MCF 10A (cell line): ENCODE results near the gene XAGE1B. TPM values are rescaled to one million over a fixed set of nuclear protein-coding genes. Genes with fewer than 3 reads are reported as not detected.
"Not testable (repeated sequence)": the region's sequence is repeated elsewhere in the genome, so short reads cannot be mapped to it uniquely, and the experiment has no call there.

ENCODE experiments used
- BruUV-seq: library from RNA; stranded (reverse); fragments of 400-500 nt; replicated peaks from 2 replicates; lab custom pipeline; 2021; lab: Mats Ljungman, UMichigan
- CTCF ChIA-PET: fragments of 300-600 bp; sonication (Branson Sonifier 250); formaldehyde crosslinking; extraction: SDS; loops from one replicate; lab custom pipeline; 2021; ENCODE audit warnings: antibody characterized with exemption, inconsistent platforms; lab: Yijun Ruan, JAX
- POLR2A ChIA-PET: fragments of 300-600, 350-650 bp; sonication (Branson Sonifier 250); formaldehyde crosslinking; extraction: SDS; loops from one replicate; lab custom pipeline; 2020; ENCODE audit warnings: antibody characterized with exemption, inconsistent platforms; lab: Yijun Ruan, JAX
- DNase-seq: peaks from one replicate; pipeline ENCODE4 v3.0.0-alpha.2; 2018; ENCODE audit not compliant: unreplicated experiment
- H3K27ac Mint-ChIP-seq: one replicate; pipeline ENCODE4 v1.8.0; 2022; ENCODE audit warnings: mild to moderate bottlenecking, low read depth, mixed read lengths; ENCODE audit not compliant: unreplicated experiment
- H3K27me3 Mint-ChIP-seq: one replicate; pipeline ENCODE4 v1.8.0; 2022; ENCODE audit warnings: mixed read lengths; ENCODE audit not compliant: insufficient read depth, unreplicated experiment
- H3K36me3 Mint-ChIP-seq: one replicate; pipeline ENCODE4 v1.8.0; 2022; ENCODE audit warnings: mild to moderate bottlenecking, moderate library complexity, mixed read lengths; ENCODE audit not compliant: insufficient read depth, unreplicated experiment
- H3K4me1 Mint-ChIP-seq: one replicate; pipeline ENCODE4 v1.8.0; 2022; ENCODE audit warnings: mixed read lengths; ENCODE audit not compliant: insufficient read depth, unreplicated experiment
- H3K4me3 Mint-ChIP-seq: one replicate; pipeline ENCODE4 v1.8.0; 2022; ENCODE audit warnings: mild to moderate bottlenecking, moderate library complexity, mixed read lengths; ENCODE audit not compliant: unreplicated experiment
- H3K9me3 Mint-ChIP-seq: one replicate; pipeline ENCODE4 v1.8.0; 2022; ENCODE audit warnings: mixed read lengths; ENCODE audit not compliant: unreplicated experiment
- intact Hi-C: fragments of 100-400 bp; cut with micrococcal nuclease; formaldehyde crosslinking; loops from 2 replicates; pipeline ENCODE4 v1.14.1; 2022
- total RNA-seq: library from RNA; stranded (reverse); gene quantifications from 2 replicates; pipeline ENCODE4 v1.2.3, GENCODE V29; 2022
- TF ChIP-seq, protein P1 (sequence below): fragments of 200-600 bp; IDR thresholded peaks from one replicate; pipeline ENCODE4 v1.8.0; 2022; ENCODE audit warnings: antibody characterized with exemption, mild to moderate bottlenecking; ENCODE audit not compliant: unreplicated experiment

XAGE1B gene
- total RNA-seq, 1 experiment from 2014 or later = not detected

DNA sequence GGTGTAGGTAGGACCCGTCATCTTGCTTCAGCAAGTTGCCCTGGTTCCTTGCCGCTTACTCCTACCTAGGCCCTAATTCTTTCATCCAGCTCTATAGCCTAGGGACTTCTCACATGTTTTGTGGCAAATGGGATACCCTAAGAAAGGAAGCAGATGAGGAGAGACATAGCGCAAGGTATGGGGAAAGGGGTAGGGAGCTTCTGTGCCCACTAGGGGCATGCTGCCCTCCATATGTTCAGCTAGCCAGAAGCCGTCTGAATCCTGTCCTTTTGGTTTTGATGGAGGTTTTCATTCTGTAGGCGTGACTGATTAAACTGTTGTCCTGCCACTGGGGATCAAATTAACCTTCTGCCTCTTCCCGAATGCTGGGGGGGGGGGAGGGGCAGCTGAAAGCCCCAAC is 5.7 kb downstream of the XAGE1B start:
- H3K9me3 Mint-ChIP-seq, POLR2A ChIA-PET, CTCF ChIA-PET, H3K36me3 Mint-ChIP-seq, DNase-seq, H3K4me3 Mint-ChIP-seq, H3K27ac Mint-ChIP-seq, H3K4me1 Mint-ChIP-seq, BruUV-seq, intact Hi-C loops: not testable (repeated sequence)
- peaks cover 21% of the 10 kb centered on the region for H3K27me3 Mint-ChIP-seq

DNA sequence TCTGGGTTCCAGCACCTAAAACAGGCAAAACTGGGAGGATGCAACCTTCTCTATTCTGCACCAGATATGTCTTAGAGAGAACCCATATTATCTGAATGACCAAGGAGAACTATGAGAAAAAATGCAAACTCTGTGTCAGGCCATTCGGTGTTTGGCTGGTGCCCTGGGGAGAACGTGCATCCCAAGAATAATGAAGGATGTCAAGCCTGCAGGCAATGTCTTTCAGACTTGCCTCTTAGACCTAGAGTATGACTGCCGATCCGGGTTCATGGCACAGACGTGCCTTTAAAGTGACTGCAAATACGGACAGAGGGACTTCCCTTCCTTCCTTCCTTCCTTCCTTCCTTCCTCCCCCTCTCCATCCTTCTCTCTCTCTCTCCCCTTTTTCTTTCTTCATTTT is 6.9 kb downstream of the XAGE1B start:
- Mint-ChIP-seq H3K27ac (no peak overlapping the region), H3K4me3 (no peak overlapping the region), H3K4me1 (no peaks in the 10 kb centered on the region), H3K36me3 (no peaks in the 10 kb centered on the region), H3K27me3 (peaks cover 31% of the 10 kb centered on the region), H3K9me3 (peaks cover 7% of the 10 kb centered on the region)
- intact Hi-C loops = no loop called here
- no peak for DNase-seq
- BruUV-seq = no TSS peak
- TF ChIP-seq, protein P1, sequence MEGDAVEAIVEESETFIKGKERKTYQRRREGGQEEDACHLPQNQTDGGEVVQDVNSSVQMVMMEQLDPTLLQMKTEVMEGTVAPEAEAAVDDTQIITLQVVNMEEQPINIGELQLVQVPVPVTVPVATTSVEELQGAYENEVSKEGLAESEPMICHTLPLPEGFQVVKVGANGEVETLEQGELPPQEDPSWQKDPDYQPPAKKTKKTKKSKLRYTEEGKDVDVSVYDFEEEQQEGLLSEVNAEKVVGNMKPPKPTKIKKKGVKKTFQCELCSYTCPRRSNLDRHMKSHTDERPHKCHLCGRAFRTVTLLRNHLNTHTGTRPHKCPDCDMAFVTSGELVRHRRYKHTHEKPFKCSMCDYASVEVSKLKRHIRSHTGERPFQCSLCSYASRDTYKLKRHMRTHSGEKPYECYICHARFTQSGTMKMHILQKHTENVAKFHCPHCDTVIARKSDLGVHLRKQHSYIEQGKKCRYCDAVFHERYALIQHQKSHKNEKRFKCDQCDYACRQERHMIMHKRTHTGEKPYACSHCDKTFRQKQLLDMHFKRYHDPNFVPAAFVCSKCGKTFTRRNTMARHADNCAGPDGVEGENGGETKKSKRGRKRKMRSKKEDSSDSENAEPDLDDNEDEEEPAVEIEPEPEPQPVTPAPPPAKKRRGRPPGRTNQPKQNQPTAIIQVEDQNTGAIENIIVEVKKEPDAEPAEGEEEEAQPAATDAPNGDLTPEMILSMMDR = no peak
- ChIA-PET POLR2A (no interaction called here), CTCF (no interaction called here)

DNA sequence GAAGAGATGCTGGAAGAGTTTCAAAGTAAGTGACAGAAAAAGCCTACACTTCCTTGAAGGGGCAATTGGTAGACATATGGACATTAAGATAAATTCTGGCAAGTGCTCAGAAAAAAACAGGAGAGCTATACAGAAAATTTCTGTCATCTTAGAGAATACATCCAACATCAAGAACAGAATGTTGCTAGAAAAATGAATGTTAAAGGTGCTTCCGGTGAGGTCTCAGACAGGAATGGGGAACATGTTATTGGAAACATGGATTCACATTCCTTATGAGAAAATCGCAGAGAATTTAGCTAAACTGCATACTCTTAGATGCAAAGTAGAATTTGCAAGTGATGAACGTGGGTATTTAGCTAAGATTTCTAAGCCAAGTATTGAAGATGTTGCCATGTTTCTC is 9.5 kb downstream of the XAGE1B start:
- TF ChIP-seq, protein P1 = no peak
- no TSS peak for BruUV-seq
- Mint-ChIP-seq H3K27ac (no peak overlapping the region), H3K4me3 (no peak overlapping the region), H3K27me3 (peaks cover 55% of the 10 kb centered on the region), H3K36me3 (no peaks in the 10 kb centered on the region), H3K4me1 (no peaks in the 10 kb centered on the region), H3K9me3 (peaks cover 7% of the 10 kb centered on the region)
- intact Hi-C loops = no loop called here
- no peak for DNase-seq
- ChIA-PET CTCF (interaction anchor here (0.5 kb wide), 1 partner anchor 40 kb away, joined by 4 read pairs; no protein-coding TSS in a partner anchor), POLR2A (no interaction called here)

GRCh38 chrX:52504551-52504950 is 12.3 kb downstream of the XAGE1B start:
- no peaks in the 10 kb centered on the region for H3K4me1 Mint-ChIP-seq
- peaks cover 58% of the 10 kb centered on the region for H3K27me3 Mint-ChIP-seq
- intact Hi-C loops = no loop called here
- DNase-seq = no peak
- no peak overlapping the region for H3K4me3 Mint-ChIP-seq
- H3K36me3 Mint-ChIP-seq = no peaks in the 10 kb centered on the region
- no TSS peak for BruUV-seq
- TF ChIP-seq, protein P1 = no peak
- ChIA-PET POLR2A (no interaction called here), CTCF (no interaction called here)
- peaks cover 7% of the 10 kb centered on the region for H3K9me3 Mint-ChIP-seq
- H3K27ac Mint-ChIP-seq = no peak overlapping the region

DNA sequence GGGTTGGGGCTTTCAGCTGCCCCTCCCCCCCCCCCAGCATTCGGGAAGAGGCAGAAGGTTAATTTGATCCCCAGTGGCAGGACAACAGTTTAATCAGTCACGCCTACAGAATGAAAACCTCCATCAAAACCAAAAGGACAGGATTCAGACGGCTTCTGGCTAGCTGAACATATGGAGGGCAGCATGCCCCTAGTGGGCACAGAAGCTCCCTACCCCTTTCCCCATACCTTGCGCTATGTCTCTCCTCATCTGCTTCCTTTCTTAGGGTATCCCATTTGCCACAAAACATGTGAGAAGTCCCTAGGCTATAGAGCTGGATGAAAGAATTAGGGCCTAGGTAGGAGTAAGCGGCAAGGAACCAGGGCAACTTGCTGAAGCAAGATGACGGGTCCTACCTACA is 15.5 kb downstream of the XAGE1B start:
- intact Hi-C loops, H3K9me3 Mint-ChIP-seq, H3K36me3 Mint-ChIP-seq, H3K27ac Mint-ChIP-seq, CTCF ChIA-PET, DNase-seq, BruUV-seq, H3K4me3 Mint-ChIP-seq, H3K4me1 Mint-ChIP-seq, POLR2A ChIA-PET: not testable (repeated sequence)
- peaks cover 39% of the 10 kb centered on the region for H3K27me3 Mint-ChIP-seq

- POLR2A ChIA-PET, intact Hi-C loops, CTCF ChIA-PET, H3K27me3 Mint-ChIP-seq, H3K4me3 Mint-ChIP-seq, H3K27ac Mint-ChIP-seq, H3K4me1 Mint-ChIP-seq, BruUV-seq, DNase-seq, H3K36me3 Mint-ChIP-seq, H3K9me3 Mint-ChIP-seq: not testable (repeated sequence)
Measured at GRCh38 chrX:52496419-52496772, 20.5 kb downstream of the XAGE1B start.

DNA sequence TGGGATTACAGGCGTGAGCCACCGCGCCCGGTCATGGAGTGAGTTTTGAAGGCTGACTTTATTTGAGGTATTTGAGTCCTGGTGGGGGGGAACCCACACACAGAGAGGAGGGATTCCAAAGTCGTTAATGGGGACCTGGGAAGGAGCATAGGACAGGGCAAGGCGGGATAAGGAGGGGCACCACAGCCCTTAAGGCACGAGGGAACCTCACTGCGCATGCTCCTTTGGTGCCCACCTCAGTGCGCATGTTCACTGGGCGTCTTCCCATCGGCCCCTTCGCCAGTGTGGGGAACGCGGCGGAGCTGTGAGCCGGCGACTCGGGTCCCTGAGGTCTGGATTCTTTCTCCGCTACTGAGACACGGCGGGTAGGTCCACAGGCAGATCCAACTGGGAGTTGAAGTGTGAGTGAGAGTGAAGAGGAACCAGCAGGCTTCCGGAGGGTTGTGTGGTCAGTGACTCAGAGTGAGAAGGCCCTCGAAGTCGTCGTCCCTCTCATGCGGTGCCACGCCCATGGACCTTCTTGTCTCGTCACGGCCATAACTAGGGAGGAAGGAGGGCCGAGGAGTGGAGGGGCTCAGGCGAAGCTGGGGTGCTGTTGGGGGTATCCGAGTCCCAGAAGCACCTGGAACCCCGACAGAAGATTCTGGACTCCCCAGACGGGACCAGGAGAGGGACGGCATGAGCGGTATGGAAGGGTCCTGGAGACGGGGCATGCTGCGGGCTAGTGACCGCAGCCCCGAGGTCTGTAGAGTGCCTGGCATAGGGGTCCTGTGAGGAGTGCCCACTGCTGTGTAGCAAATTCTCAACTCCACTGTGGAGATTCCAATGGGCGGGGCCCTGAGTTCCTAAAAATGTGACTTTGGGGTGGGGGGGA is 21.1 kb downstream of the XAGE1B start, which contains the start of gene XAGE1A:
XAGE1A (plus strand) TSS at position 264 of the 874 bp plus-strand sequence. CDS start 1,554 bp downstream, outside the sequence.
- H3K9me3 Mint-ChIP-seq, DNase-seq, H3K27me3 Mint-ChIP-seq, H3K4me1 Mint-ChIP-seq, H3K36me3 Mint-ChIP-seq, intact Hi-C loops, H3K27ac Mint-ChIP-seq, H3K4me3 Mint-ChIP-seq, POLR2A ChIA-PET, BruUV-seq, CTCF ChIA-PET: not testable (repeated sequence)
